HFFc6 (cell line): ENCODE results near the gene PRR5. TPM values are rescaled to one million over a fixed set of nuclear protein-coding genes. Genes with fewer than 3 reads are reported as not detected.
"Not testable (repeated sequence)": the region's sequence is repeated elsewhere in the genome, so short reads cannot be mapped to it uniquely, and the experiment has no call there.

Source experiments
- DNase-seq: peaks from one replicate; pipeline ENCODE4 v3.0.0-alpha.2; 2018
- H3K27ac Mint-ChIP-seq: 2 replicates; pipeline ENCODE4 v1.8.0; 2020; ENCODE audit warnings: mild to moderate bottlenecking, mixed read lengths
- H3K27me3 Mint-ChIP-seq: 2 replicates; pipeline ENCODE4 v1.8.0; 2021; ENCODE audit warnings: mild to moderate bottlenecking, moderate library complexity, mixed read lengths; ENCODE audit not compliant: insufficient read depth
- H3K36me3 Mint-ChIP-seq: 2 replicates; pipeline ENCODE4 v1.8.0; 2021; ENCODE audit warnings: low read depth, mixed read lengths
- H3K4me1 Mint-ChIP-seq: 2 replicates; pipeline ENCODE4 v1.8.0; 2020; ENCODE audit warnings: low read depth, mixed read lengths
- H3K4me3 Mint-ChIP-seq: 2 replicates; pipeline ENCODE4 v1.8.0; 2020; ENCODE audit warnings: mild to moderate bottlenecking, moderate library complexity, mixed read lengths
- H3K9me3 Mint-ChIP-seq: 2 replicates; pipeline ENCODE4 v1.8.0; 2020; ENCODE audit warnings: mild to moderate bottlenecking, mixed read lengths
- CTCF ChIP-seq: fragments of 200-600 bp; sonication (generic); IDR thresholded peaks from 2 replicates; pipeline ENCODE4 v1.5.0; 2021; ENCODE audit warnings: antibody characterized with exemption, mild to moderate bottlenecking
- total RNA-seq, 6 experiments: library from RNA; stranded (reverse); fragmentation: NEBNext Ultra II Directional; extraction: Animal tissue kit (Norgen Biotek cat#: 25700); gene quantifications; 2 replicates in 1 of 6; 3 replicates in 5 of 6; pipeline ENCODE4 v1.2.3, GENCODE V29; 2021

PRR5 gene
- total RNA-seq, 6 experiments from 2014 or later, result 4.6 to 12.7 (median 5.2) TPM

- Mint-ChIP-seq H3K36me3 (no peaks in the 10 kb centered on the region), H3K27me3 (peaks cover 20% of the 10 kb centered on the region), H3K9me3 (no peaks in the 10 kb centered on the region), H3K4me3 (no peak overlapping the region), H3K27ac (no peak overlapping the region), H3K4me1 (no peaks in the 10 kb centered on the region)
- no peak for DNase-seq
- no peak for TF ChIP-seq CTCF
These were observed 37.0 kb downstream of the PRR5 start for GRCh38 chr22:44739024-44739423.

GRCh38 chr22:44739666-44740065 lies 37.7 kb downstream of the PRR5 start:
- H3K4me1 Mint-ChIP-seq, H3K4me3 Mint-ChIP-seq, H3K27ac Mint-ChIP-seq, H3K9me3 Mint-ChIP-seq, DNase-seq, H3K36me3 Mint-ChIP-seq: not testable (repeated sequence)
- H3K27me3 Mint-ChIP-seq, result peaks cover 20% of the 10 kb centered on the region

GRCh38 chr22:44740307-44740706 lies 38.3 kb downstream of the PRR5 start:
- no peaks in the 10 kb centered on the region for H3K4me1 Mint-ChIP-seq
- peaks cover 25% of the 10 kb centered on the region for H3K27me3 Mint-ChIP-seq
- no peak overlapping the region for H3K27ac Mint-ChIP-seq
- H3K4me3 Mint-ChIP-seq, result no peak overlapping the region
- H3K9me3 Mint-ChIP-seq, result no peaks in the 10 kb centered on the region
- TF ChIP-seq CTCF, result no peak
- DNase-seq, result no peak
- no peaks in the 10 kb centered on the region for H3K36me3 Mint-ChIP-seq

- no peak for DNase-seq
- Mint-ChIP-seq H3K9me3 (no peaks in the 10 kb centered on the region), H3K4me1 (peaks cover 7% of the 10 kb centered on the region), H3K4me3 (no peak overlapping the region), H3K27ac (no peak overlapping the region), H3K36me3 (no peaks in the 10 kb centered on the region), H3K27me3 (peaks cover 29% of the 10 kb centered on the region)
- no peak for TF ChIP-seq CTCF
These were observed 39.9 kb downstream of the PRR5 start for GRCh38 chr22:44741929-44742328.

- TF ChIP-seq CTCF, result no peak
- H3K9me3 Mint-ChIP-seq, result no peaks in the 10 kb centered on the region
- peaks cover 11% of the 10 kb centered on the region for H3K4me1 Mint-ChIP-seq
- H3K27me3 Mint-ChIP-seq, result peaks cover 32% of the 10 kb centered on the region
- H3K4me3 Mint-ChIP-seq, result no peak overlapping the region
- H3K36me3 Mint-ChIP-seq, result no peaks in the 10 kb centered on the region
- no peak overlapping the region for H3K27ac Mint-ChIP-seq
- no peak for DNase-seq
These were observed 41.2 kb downstream of the PRR5 start for GRCh38 chr22:44743247-44743646.

- H3K27me3 Mint-ChIP-seq, result peaks cover 32% of the 10 kb centered on the region
- peaks cover 11% of the 10 kb centered on the region for H3K4me1 Mint-ChIP-seq
- H3K36me3 Mint-ChIP-seq, result no peaks in the 10 kb centered on the region
- DNase-seq, result no peak
- H3K4me3 Mint-ChIP-seq, result no peak overlapping the region
- H3K27ac Mint-ChIP-seq, result no peak overlapping the region
- H3K9me3 Mint-ChIP-seq, result no peaks in the 10 kb centered on the region
- no peak for TF ChIP-seq CTCF
These were observed 41.8 kb downstream of the PRR5 start for GRCh38 chr22:44743804-44744211.
